Prostate gland (tissue), 2 donors: ENCODE data around the gene COL4A2.

ENCODE experiments used
- CTCF ChIP-seq, 4 experiments: fragments of 200-600 bp in 2 of 4; fragments of 450-650 bp in 2 of 4; sonication (generic) in 2 of 4; IDR thresholded peaks; 1 replicate in 3 of 4; 2 replicates in 1 of 4; pipeline ENCODE4 v1.5.1; 2016 to 2019; ENCODE audit warnings: antibody characterized with exemption in 4 of 4, mild to moderate bottlenecking in 2 of 4, moderate library complexity in 2 of 4
- POLR2A ChIP-seq: fragments of 450-650 bp; IDR thresholded peaks from one replicate; pipeline ENCODE4 v1.6.1; 2016; ENCODE audit warnings: antibody characterized with exemption, mild to moderate bottlenecking
- POLR2AphosphoS5 ChIP-seq: sonication (generic); formaldehyde crosslinking; IDR thresholded peaks from one replicate; pipeline ENCODE4 v1.6.1; 2017; ENCODE audit warnings: antibody characterized with exemption

GRCh38 chr13:110368408-110368807 lies 61.3 kb downstream of the COL4A2 start:
- no peak for TF ChIP-seq POLR2AphosphoS5
- no peak for TF ChIP-seq POLR2A
- TF ChIP-seq CTCF (IDR thresholded peaks at IDR 0.05), result no peak
